T-helper 2 cell treated with Interferon-gamma antibody and Interleukin-4, amounts not matched to agents 5 μg/mL and 100 μg/mL, for 36 hours (primary cell): ENCODE results near the gene TBC1D12.

Experiments used
- DNase-seq: peaks from one replicate; pipeline ENCODE4 v3.0.0; 2021; ENCODE audit warnings: low spot score
- H3K27ac Mint-ChIP-seq: one replicate; pipeline ENCODE4 v1.8.0; 2021; ENCODE audit warnings: mild to moderate bottlenecking, mixed read lengths
- H3K27me3 Mint-ChIP-seq: one replicate; pipeline ENCODE4 v1.8.0; 2021; ENCODE audit warnings: low read depth, mixed read lengths
- H3K36me3 Mint-ChIP-seq: one replicate; pipeline ENCODE4 v1.8.0; 2021; ENCODE audit warnings: low read depth, mixed read lengths
- H3K4me1 Mint-ChIP-seq: one replicate; pipeline ENCODE4 v1.8.0; 2021; ENCODE audit warnings: low read depth, mixed read lengths
- H3K4me3 Mint-ChIP-seq: one replicate; pipeline ENCODE4 v1.8.0; 2022; ENCODE audit warnings: mild to moderate bottlenecking, moderate library complexity, mixed read lengths
- H3K9me3 Mint-ChIP-seq: one replicate; pipeline ENCODE4 v1.8.0; 2021; ENCODE audit warnings: mixed read lengths

Gene TBC1D12

DNA sequence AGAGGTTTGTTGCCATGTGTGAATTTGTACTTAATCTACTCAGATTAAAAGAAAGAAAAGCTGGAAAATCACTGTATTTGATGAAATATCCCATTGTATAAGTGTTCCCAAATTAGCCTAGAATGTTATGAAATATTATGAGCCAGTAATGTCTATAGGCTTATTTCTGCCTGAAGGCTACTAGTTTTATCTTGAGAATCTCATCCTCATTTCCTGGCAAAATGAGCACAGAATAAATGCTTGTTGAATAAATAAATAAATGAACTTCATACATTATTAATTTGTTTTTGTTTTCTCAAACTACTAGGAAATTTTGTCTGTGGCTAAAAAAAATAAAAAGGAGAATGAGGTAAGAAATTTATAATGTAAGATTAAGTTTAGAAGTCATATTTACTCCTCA is 168.7 kb downstream of the TBC1D12 start:
- no peak for DNase-seq
- no peaks in the 10 kb centered on the region for H3K9me3 Mint-ChIP-seq
- H3K27me3 Mint-ChIP-seq: no peaks in the 10 kb centered on the region
- no peak overlapping the region for H3K27ac Mint-ChIP-seq
- H3K36me3 Mint-ChIP-seq: peaks cover 63% of the 10 kb centered on the region
- H3K4me1 Mint-ChIP-seq: peaks cover 2% of the 10 kb centered on the region
- no peak overlapping the region for H3K4me3 Mint-ChIP-seq

DNA sequence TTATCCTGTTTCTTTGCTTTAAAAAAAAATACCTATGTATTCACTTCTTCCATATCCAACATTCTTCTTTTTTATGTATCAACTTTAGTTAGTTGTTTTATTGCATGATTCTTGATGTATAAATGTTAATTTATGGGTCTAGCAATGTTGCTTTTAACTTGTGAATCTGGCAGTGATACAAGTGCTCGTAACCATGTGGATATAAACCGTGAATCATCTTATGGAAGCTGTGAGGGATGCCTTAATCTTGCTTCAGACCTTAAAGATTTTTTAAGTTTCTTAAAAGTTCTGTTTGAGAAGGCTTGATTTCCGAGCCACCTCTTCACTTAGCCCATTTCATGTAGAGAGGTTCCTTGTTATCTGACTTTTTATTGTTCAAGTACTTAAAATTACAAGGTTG is 169.2 kb downstream of the TBC1D12 start:
- Mint-ChIP-seq H3K27ac (no peak overlapping the region), H3K4me3 (no peak overlapping the region), H3K4me1 (peaks cover 2% of the 10 kb centered on the region), H3K9me3 (no peaks in the 10 kb centered on the region), H3K27me3 (no peaks in the 10 kb centered on the region), H3K36me3 (peaks cover 61% of the 10 kb centered on the region)
- DNase-seq: no peak

DNA sequence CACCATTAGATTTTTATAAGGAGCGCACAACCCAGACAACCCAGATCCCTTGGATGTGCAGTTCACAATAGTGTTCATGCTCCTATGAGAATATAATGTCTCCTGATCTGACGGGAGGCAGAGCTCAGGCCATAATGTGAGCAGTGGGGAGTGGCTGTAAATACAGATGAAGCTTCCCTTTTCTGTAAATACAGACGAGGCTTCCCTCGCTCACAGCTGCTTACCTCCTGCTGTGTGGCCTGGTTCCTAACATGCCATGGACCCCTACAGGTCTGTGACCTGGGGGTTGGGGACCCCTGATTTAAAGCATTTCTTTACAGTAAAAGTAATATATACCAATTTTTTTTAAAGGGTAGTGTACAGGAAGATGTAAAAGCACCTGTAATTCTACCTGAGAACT is 176.4 kb downstream of the TBC1D12 start:
- Mint-ChIP-seq H3K4me3 (no peak overlapping the region), H3K9me3 (no peaks in the 10 kb centered on the region), H3K27me3 (no peaks in the 10 kb centered on the region), H3K36me3 (peaks cover 47% of the 10 kb centered on the region), H3K4me1 (peaks cover 9% of the 10 kb centered on the region), H3K27ac (no peak overlapping the region)
- DNase-seq: no peak

DNA sequence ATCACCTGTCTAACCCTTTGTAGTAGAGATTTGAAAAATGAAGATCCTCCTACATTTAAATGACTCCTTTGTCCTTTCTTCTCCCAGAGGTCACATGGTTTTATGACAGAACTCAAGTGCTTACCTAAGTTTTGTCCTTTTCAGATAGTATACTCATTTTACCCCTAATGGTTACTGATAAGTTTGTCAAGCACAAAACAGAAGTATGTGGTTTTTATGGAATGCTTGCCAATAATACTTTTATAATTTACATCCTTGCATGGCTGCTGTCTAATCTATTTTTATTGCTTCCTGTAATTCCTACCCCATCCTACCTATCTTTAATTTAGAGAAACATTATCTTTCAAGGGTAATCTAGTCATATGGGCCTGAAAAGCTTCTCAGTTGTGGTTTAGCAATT is 180.8 kb downstream of the TBC1D12 start:
- Mint-ChIP-seq H3K9me3 (no peaks in the 10 kb centered on the region), H3K4me3 (no peak overlapping the region), H3K36me3 (peaks cover 31% of the 10 kb centered on the region), H3K27ac (no peak overlapping the region), H3K4me1 (peaks cover 9% of the 10 kb centered on the region), H3K27me3 (no peaks in the 10 kb centered on the region)
- DNase-seq: no peak
